Central memory CD4-positive, alpha-beta T cell (primary cell): ENCODE measurements around the gene P2RY8.
A peak's percentile ranks its signal among the peaks of the same experiment; 100 is the strongest.
"Not testable (repeated sequence)": the region's sequence is repeated elsewhere in the genome, so short reads cannot be mapped to it uniquely, and the experiment has no call there.

Experiments used
- DNase-seq: peaks from one replicate; pipeline ENCODE4 v3.0.0; 2022

P2RY8 gene

DNA sequence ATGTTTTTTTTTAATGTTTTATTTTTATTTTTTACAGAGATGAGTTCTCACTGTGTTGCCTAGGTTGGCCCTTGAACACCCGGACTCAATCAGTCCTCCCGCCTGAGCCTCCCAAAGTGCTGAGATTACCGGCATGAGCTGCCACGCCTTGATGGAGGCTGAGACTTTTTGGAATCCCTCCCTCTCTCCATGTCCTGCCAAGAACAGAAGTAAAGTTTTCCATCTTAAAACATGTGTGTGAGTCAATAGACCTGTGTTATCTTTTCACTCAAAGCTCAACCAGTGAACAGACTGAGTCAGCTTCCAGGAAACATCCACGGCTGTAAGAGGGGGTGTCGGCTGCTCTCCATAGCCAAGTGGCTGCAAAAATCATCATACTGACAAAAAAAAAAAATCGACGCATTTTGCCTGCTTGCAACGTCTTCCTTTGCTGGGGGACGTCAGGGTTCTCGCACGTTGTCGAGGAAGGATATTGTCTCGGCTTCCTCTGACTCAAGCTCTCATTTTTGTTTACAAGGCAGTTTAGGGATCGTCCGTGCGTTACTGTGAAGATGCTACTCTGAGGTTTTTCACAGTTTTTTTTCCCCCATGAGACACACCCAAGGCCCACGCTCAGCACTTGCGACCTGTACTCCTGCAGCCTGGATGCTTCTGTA, 74.3 kb downstream of the P2RY8 start:
- peak; percentile 94 for DNase-seq

DNA sequence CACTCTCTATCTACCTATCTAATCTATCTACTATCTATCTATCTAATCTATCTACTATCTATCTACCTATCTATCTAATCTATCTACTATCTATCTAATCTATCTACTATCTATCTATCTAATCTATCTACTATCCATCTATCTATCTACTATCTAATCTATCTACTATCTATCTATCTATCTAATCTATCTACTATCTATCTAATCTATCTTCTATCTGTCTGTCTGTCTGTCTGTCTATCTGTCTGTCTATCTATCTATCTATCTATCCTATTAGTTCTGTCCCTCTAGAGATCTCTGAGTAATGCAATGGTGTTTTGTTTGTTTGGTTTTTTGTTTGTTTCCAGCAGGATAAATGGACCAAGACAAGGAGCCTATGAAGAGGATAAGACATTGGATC, 74.9 kb downstream of the P2RY8 start:
- no peak for DNase-seq

GRCh38 chrX:1455948-1456280, 81.1 kb downstream of the P2RY8 start:
- no peak for DNase-seq

DNA sequence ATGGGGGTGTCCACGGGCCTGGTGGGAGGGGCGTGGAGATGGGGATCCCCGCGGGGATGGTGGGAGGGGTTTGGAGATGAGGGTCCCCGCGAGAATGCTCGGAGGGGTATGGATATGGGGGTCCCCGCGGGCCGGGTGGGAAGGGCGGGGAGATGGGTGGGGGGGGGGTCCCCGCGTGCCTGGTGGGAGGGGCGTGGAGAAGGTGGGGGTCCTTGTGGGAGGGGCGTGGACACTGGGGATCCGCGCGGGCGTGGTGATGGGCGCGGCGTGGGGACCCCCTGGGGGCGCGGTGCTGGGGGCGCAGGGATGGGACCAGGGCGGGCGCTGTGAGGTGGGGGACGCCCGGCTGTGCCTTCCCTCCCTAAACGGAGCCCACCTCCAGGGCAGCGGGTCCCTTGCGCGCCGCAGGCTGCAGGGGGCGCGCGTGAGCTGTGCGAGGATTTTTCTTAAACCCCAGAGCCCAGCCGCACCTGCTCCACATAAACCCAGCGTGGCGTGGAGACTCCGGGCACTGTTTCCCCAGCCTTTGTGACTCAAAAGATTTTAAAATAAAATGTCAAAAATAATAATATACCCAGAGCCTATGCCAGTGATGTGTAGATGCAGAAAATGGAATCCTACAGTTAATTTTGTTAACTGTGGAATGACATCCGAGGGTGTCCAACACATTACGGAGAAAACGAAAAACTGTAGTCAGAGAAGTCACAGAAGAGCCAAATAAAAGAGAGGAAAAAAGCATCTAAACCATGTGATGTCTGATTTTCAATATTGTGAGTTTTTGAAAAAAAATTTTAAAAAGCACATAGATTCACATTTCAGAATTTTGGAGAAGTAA, 82.8 kb downstream of the P2RY8 start:
- DNase-seq = peak; percentile 83

DNA sequence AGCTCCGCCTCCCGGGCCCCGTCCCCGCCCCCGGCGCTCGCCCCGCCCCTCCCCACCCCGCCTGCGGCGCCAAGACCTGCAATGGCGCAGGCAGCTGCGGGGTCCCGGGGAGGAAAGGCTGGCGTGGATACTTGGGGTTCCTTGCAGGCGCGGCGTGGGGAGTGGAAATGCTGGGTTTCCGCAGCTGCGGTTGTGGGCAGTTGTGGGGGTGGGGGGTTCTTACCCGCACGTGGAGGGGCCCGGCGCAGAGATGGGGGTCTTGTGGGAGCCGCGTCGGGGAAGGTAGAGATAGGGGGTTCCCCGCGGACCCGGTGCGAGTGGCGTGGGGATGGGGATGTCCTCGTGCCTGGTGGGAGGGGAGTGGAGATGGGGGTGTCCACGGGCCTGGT, 83.6 kb downstream of the P2RY8 start:
- peak; percentile 84 for DNase-seq

- DNase-seq = peak; percentile 100
These were observed 84.2 kb downstream of the P2RY8 start, which contains the start of gene ASMTL for GRCh38 chrX:1452516-1453394. Gene ASMTL (minus strand): TSS chrX:1452909. CDS start chrX:1452840, 69 bp downstream.

DNA sequence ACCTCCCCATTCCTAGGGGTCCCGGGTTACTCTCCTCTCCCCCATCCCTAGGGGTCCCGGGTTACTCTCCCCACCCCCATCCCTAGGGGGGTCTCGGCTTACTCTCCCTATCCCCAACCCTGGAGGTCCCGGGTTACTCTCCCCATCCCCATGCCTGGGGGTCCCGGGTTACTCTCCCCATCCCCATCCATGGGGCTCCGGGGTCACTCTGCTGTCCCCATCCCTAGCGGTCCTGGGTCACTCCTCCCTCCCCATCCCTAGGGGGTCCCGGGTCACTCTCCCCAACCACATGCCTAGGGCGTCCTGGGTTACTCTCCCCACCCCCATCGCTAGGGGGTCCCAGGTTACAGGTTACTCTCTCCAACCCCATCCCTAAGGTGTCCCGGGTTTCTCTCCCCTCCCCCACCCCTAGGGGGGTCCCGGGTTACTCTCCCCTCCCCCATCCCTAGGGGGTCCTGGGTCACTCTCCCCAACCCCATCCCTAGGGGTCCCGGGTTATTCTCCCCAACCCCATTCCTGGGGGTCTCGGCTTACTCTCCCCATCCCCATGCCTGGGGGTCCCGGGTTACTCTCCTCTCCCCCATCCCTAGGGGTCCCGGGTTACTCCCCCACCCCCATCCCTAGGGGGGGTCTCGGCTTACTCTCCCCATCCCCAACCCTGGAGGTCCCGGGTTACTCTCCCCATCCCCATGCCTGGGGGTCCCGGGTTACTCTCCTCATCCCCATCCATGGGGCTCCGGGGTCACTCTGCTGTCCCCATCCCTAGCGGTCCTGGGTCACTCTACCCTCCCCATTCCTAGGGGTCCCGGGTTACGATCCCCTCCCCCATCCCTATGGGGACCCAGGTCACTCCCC, 85.1 kb downstream of the P2RY8 start:
- no peak for DNase-seq

DNA sequence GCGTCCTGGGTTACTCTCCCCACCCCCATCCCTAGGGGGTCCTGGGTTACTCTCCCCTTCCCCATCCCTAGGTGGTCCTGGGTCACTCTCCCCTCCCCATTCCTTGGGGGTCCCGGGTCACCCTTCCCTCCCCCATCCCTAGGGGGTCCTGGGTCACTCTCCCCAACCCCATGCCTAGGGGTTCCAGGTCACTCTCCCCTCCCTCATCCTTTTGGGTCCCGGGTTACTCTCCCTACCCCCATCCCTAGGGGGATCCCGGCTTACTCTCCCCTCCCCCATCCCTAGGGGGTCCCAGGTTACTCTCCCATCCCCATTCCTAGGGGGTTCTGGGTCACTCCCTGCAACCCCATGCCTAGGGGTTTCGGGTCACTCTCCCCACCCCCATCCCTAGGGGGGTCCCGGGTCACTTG, 85.7 kb downstream of the P2RY8 start:
- no peak for DNase-seq

DNA sequence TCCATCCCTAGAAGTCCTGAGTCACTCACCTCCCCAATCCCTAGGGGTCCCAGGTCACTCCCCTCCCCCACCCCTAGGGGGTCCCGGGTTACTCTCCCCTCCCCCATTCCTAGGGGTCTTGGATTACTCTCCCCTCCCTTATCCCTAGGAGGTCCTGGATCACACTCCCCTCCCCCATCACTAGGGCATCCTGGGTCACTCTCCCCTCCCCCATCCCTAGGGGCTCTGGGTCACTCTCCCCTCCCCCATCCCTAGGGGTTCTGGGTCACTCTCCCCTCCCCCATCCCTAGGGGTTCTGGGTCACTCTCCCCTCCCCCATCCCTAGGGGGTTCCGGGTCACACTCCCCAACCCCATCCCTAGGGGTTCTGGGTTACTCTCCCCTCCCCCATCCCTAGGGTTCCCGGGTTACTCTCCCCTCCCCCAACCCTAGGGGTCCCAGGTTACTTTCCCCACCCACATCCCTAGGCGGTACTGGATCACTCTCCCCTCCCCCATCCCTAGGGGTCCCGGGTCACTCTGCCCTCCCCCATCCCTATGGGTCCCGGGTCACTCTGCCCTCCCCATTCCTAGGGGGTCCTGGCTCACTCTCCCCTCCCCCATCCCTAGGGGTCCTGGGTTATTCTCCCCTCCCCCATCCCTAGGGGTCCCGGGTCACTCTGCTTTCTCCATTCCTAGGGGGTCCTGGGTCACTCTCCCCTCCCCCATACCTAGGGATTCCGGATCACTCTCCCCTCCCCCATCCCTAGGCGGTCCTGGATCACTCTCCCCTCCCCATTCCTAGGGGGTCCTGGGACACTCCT, 86.4 kb downstream of the P2RY8 start:
- no peak for DNase-seq

- DNase-seq = no peak
These were observed 87.2 kb downstream of the P2RY8 start for GRCh38 chrX:1449823-1450149.

DNA sequence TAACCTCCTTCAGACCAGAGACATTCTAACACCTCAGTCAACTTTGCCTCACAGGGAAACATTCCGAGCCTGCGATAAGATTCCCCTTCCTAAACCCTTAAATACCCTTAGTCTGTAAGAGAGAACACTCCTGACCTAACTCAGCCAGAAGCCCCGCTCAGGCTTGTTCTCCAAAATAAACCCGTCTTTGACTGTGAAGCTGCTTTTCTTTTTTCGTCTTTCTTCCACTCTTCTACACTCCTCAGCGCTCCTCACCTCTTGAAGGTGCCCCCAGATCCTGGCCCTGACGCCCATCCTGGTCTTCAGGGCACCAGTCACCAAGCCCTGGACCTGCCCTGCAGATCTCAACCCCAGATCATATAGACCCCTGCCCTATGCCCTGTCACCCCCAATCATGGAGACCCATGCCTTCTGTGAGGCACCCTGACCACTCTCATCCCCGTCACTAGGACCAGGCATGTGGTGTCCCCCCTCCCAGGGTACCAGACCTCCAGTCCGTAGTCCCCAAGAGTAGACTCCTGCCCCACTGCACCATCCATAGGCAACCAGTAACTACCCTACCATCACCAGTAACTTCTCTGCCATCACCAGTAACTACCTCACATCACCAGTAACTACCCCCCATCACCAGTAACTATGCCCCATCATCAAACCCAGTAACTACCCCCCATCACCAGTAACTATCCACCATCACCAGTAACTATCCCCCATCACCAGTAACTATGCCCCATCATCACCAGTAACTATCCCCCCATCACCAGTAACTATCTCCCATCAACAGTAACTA, 87.8 kb downstream of the P2RY8 start:
- DNase-seq = no peak

GRCh38 chrX:1448573-1449001, 88.4 kb downstream of the P2RY8 start:
- not testable (repeated sequence) for DNase-seq

GRCh38 chrX:1447969-1448572, 88.9 kb downstream of the P2RY8 start:
- DNase-seq = not testable (repeated sequence)

DNA sequence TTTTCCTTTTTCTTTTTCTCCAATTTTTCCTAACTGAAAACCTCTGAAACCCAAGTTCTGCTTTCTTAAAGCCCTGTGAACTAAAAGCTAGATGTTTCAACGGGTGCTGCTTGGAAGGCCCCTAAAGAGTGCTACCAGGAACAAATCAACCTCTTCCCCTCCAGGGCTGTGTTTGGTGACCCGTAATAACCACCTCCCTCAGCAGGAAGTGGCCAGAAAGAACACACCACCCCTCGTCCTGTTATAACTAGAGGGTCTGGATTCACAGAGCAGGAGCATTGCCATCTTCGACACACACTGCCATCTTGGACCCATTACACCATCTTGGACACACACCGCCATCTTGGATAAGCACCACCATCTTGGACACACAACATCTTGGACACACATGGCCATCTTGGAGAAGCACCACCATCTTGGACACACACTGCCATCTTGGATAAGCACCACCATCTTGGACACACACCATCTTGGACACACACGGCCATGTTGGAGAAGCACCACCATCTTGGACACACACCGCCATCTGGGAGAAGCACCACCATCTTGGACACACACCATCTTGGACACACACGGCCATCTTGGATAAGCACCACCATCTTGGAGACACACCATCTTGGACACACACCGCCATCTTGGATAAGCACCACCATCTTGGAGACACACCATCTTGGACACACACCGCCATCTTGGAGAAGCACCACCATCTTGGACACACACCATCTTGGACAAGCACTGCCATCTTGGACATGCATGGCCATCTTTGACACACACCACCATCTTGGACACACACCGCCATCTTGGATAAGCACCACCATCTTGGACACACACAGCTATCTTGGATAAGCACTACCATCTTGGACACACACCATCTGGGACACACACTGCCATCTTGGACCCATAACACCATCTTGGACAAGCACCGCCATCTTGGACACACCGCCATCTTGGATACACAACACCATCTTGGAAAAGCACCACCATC, 89.7 kb downstream of the P2RY8 start:
- not testable (repeated sequence) for DNase-seq

- DNase-seq = no peak
These were observed 92.2 kb downstream of the P2RY8 start for GRCh38 chrX:1444561-1445500.

GRCh38 chrX:1443496-1444075, 93.4 kb downstream of the P2RY8 start:
- no peak for DNase-seq

DNA sequence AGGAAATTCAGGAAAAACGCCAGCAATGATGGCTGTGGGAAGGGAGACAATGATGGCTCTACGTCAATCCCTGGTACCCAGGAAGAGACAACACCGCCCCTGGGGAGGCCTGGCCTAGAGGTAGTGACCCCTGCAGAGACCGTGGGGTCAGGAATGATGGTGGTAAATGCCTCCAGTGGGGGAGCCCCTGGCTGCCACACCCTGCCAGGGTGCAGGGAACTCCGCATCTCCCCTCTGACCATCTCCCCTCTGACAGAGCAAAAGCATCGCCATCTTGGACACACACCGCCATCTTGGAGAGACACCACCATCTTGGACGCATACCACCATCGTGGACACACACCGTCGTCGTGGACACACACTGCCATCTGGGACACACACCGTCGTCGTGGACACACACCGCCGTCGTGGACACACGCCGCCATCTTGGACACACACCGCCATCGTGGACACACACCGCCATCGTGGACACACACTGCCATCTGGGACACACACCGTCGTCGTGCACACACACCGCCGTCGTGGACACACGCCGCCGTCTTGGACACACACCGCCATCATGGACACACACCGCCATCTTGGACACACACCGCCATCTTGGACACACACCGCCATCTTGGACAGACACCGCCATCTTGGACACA, 94.1 kb downstream of the P2RY8 start:
- no peak for DNase-seq
